ENCODE data around the gene EIF2S1. TPM values are rescaled to one million over a fixed set of nuclear protein-coding genes. Genes with fewer than 3 reads are reported as not detected.

Gene EIF2S1
- total and polyA plus RNA-seq, 2 of the 13 experiments (the other 11 are each of a cell fraction or from before 2014, with no cell fraction given): 49.1 to 246 TPM

DNA sequence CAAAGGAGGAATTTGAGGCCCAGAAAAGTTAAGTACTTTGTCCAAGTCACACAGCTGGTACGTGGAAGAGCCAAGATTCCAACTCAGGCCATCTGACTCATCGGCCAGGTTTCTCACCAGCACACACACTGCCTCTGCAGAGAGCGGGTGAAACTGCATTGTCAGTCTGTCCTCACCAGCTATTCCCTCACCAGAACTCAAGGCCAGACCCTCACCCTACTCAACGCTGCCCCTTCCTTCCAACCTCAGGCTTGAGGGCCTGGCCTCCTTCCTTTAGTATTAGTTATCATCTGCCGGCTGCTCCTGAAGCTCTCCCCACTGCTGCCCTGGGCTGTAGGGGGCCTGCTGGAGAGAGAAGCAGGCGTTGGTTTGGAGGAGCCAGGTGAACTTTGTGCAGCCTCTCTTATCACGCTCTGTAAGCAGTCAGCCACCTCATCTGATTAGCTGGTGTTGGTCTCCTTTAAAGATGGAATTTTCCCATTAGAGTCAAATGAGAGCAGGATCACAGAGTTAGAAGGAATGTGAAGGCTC lies 68.4 kb downstream of the EIF2S1 start (continued):
- TF ChIP-seq, protein P1, sequence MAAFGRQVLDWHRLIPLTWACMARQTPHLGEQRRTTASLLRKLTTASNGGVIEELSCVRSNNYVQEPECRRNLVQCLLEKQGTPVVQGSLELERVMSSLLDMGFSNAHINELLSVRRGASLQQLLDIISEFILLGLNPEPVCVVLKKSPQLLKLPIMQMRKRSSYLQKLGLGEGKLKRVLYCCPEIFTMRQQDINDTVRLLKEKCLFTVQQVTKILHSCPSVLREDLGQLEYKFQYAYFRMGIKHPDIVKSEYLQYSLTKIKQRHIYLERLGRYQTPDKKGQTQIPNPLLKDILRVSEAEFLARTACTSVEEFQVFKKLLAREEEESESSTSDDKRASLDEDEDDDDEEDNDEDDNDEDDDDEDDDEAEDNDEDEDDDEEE (CRISPR knock-in tag; IDR thresholded peaks at IDR 0.05): no peak
- TF ChIP-seq, protein P2, sequence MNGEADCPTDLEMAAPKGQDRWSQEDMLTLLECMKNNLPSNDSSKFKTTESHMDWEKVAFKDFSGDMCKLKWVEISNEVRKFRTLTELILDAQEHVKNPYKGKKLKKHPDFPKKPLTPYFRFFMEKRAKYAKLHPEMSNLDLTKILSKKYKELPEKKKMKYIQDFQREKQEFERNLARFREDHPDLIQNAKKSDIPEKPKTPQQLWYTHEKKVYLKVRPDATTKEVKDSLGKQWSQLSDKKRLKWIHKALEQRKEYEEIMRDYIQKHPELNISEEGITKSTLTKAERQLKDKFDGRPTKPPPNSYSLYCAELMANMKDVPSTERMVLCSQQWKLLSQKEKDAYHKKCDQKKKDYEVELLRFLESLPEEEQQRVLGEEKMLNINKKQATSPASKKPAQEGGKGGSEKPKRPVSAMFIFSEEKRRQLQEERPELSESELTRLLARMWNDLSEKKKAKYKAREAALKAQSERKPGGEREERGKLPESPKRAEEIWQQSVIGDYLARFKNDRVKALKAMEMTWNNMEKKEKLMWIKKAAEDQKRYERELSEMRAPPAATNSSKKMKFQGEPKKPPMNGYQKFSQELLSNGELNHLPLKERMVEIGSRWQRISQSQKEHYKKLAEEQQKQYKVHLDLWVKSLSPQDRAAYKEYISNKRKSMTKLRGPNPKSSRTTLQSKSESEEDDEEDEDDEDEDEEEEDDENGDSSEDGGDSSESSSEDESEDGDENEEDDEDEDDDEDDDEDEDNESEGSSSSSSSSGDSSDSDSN (CRISPR knock-in tag; IDR thresholded peaks at IDR 0.05): no peak
- TF ChIP-seq ZNF720 (CRISPR knock-in tag; IDR thresholded peaks at IDR 0.05) (no peak), CCAR2 (optimal IDR thresholded peaks at IDR 0.05; ENCODE audit: low read depth, low read length) (no peak), MNT (IDR thresholded peaks at IDR 0.05) (no peak), ZNF615 (CRISPR knock-in tag; IDR thresholded peaks at IDR 0.05; ENCODE audit: borderline replicate concordance) (no peak), GATAD2A (CRISPR knock-in tag; IDR thresholded peaks at IDR 0.05) (peak; percentile 52; the same call in 1 of the 2 replicates), AGO2 (optimal IDR thresholded peaks at IDR 0.05; ENCODE audit: low read depth, low read length) (no peak), FOXJ3 (CRISPR knock-in tag; IDR thresholded peaks at IDR 0.05; ENCODE audit: borderline replicate concordance) (no peak), ZNF563 (CRISPR knock-in tag; IDR thresholded peaks at IDR 0.05) (no peak), MED13 (CRISPR knock-in tag; IDR thresholded peaks at IDR 0.05) (no peak), HDAC1 (CRISPR knock-in tag; IDR thresholded peaks at IDR 0.05) (peak; percentile 21; the same call in 1 of the 2 replicates), MATR3 (CRISPR knock-in tag; IDR thresholded peaks at IDR 0.05) (no peak), RARA (CRISPR knock-in tag; IDR thresholded peaks at IDR 0.05) (no peak), ZMYM3 (CRISPR knock-in tag; IDR thresholded peaks at IDR 0.05) (peak; percentile 83; the same call in 1 of the 2 replicates), TGIF2 (CRISPR knock-in tag; IDR thresholded peaks at IDR 0.05) (no peak), SUZ12 (IDR thresholded peaks at IDR 0.05; ENCODE audit: low read depth, low read length) (no peak), MED1 (CRISPR knock-in tag; IDR thresholded peaks at IDR 0.05) (peak; percentile 29; the same call in 1 of the 2 replicates)
- TF ChIP-seq, protein P3, sequence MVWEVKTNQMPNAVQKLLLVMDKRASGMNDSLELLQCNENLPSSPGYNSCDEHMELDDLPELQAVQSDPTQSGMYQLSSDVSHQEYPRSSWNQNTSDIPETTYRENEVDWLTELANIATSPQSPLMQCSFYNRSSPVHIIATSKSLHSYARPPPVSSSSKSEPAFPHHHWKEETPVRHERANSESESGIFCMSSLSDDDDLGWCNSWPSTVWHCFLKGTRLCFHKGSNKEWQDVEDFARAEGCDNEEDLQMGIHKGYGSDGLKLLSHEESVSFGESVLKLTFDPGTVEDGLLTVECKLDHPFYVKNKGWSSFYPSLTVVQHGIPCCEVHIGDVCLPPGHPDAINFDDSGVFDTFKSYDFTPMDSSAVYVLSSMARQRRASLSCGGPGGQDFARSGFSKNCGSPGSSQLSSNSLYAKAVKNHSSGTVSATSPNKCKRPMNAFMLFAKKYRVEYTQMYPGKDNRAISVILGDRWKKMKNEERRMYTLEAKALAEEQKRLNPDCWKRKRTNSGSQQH (CRISPR knock-in tag; IDR thresholded peaks at IDR 0.05; ENCODE audit: low read depth): no peak
- TF ChIP-seq, protein P4, sequence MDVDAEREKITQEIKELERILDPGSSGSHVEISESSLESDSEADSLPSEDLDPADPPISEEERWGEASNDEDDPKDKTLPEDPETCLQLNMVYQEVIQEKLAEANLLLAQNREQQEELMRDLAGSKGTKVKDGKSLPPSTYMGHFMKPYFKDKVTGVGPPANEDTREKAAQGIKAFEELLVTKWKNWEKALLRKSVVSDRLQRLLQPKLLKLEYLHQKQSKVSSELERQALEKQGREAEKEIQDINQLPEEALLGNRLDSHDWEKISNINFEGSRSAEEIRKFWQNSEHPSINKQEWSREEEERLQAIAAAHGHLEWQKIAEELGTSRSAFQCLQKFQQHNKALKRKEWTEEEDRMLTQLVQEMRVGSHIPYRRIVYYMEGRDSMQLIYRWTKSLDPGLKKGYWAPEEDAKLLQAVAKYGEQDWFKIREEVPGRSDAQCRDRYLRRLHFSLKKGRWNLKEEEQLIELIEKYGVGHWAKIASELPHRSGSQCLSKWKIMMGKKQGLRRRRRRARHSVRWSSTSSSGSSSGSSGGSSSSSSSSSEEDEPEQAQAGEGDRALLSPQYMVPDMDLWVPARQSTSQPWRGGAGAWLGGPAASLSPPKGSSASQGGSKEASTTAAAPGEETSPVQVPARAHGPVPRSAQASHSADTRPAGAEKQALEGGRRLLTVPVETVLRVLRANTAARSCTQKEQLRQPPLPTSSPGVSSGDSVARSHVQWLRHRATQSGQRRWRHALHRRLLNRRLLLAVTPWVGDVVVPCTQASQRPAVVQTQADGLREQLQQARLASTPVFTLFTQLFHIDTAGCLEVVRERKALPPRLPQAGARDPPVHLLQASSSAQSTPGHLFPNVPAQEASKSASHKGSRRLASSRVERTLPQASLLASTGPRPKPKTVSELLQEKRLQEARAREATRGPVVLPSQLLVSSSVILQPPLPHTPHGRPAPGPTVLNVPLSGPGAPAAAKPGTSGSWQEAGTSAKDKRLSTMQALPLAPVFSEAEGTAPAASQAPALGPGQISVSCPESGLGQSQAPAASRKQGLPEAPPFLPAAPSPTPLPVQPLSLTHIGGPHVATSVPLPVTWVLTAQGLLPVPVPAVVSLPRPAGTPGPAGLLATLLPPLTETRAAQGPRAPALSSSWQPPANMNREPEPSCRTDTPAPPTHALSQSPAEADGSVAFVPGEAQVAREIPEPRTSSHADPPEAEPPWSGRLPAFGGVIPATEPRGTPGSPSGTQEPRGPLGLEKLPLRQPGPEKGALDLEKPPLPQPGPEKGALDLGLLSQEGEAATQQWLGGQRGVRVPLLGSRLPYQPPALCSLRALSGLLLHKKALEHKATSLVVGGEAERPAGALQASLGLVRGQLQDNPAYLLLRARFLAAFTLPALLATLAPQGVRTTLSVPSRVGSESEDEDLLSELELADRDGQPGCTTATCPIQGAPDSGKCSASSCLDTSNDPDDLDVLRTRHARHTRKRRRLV (CRISPR knock-in tag; IDR thresholded peaks at IDR 0.05): no peak
